Muscle of leg (tissue), 11 donors: ENCODE data around the gene SIRT6. TPM values are rescaled to one million over a fixed set of nuclear protein-coding genes. Genes with fewer than 3 reads are reported as not detected.
"Not testable (repeated sequence)": the region's sequence is repeated elsewhere in the genome, so short reads cannot be mapped to it uniquely, and the experiment has no call there.

Experiments used
- DNase-seq: peaks from one replicate; pipeline ENCODE4 v3.0.0; 2013
- H3K27ac ChIP-seq: one replicate; pipeline ENCODE4 v1.5.1; 2013; ENCODE audit warnings: mild to moderate bottlenecking, low read length, control low read depth
- H3K27me3 ChIP-seq: one replicate; pipeline ENCODE4 v1.6.1; 2013; ENCODE audit warnings: low read length; ENCODE audit not compliant: control insufficient read depth, insufficient read depth
- H3K36me3 ChIP-seq: one replicate; pipeline ENCODE4 v1.6.1; 2013; ENCODE audit warnings: low read length; ENCODE audit not compliant: control insufficient read depth, insufficient read depth
- H3K4me1 ChIP-seq: one replicate; pipeline ENCODE4 v1.6.1; 2013; ENCODE audit warnings: low read length; ENCODE audit not compliant: control insufficient read depth, insufficient read depth
- H3K4me3 ChIP-seq: one replicate; pipeline ENCODE4 v1.5.1; 2013; ENCODE audit warnings: low read length, control low read depth
- H3K9me3 ChIP-seq: replicated peaks from 2 replicates; pipeline ENCODE4 v1.6.1; 2013; ENCODE audit warnings: low read depth, low read length; ENCODE audit not compliant: control insufficient read depth
- WGBS: methylation state at CpG from one replicate; pipeline ENCODE4 v1.1.5; 2013; ENCODE audit warnings: missing lambda C conversion rate; ENCODE audit not compliant: insufficient coverage; 5-methylcytosine and 5-hydroxymethylcytosine counted together
- polyA plus RNA-seq, 8 donors: library from polyadenylated mRNA; unstranded; fragments of 120-200 nt; gene quantifications; one replicate each; pipeline versions ENCODE4 v1.2.1 to v1.2.3, GENCODE V29; 2013; ENCODE audit warnings: inconsistent platforms in 1 of 8, low replicate concordance in 1 of 8; ENCODE audit not compliant: insufficient read length in 8 of 8, insufficient read depth in 1 of 8
- total RNA-seq: library from RNA; stranded (reverse); fragments of 120-200 nt; gene quantifications from one replicate; pipeline ENCODE4 v1.2.4, GENCODE V29; 2013

Gene SIRT6
- total and polyA plus RNA-seq, 9 donors, result 6.0 to 17.1 (median 12.1) TPM

DNA sequence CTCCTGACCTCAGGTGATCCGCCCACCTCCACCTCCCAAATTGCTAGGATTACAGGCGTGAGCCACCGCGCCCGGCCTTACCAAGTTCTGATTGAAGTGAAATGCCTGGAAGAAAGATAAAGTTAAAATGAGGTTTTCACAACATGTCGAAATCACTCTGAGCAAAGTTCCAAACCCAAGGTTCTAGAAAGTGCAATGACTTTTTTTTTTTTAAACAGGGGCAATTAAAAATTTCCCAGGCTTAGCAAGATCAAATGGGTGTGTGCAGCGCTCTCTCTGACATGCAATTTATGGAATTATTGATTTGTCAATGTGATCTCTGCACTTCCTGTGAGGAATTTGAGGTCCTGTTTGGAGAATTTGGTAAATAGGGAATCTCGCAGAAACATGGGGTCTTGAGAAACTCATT, 45.7 kb downstream of the SIRT6 start:
- H3K27ac ChIP-seq, result no peak overlapping the region
- H3K4me3 ChIP-seq, result no peak overlapping the region
- no peaks in the 10 kb centered on the region for H3K27me3 ChIP-seq
- no peaks in the 10 kb centered on the region for H3K36me3 ChIP-seq
- H3K9me3 ChIP-seq, result no peaks in the 10 kb centered on the region
- H3K4me1 ChIP-seq, result no peaks in the 10 kb centered on the region
- DNase-seq, result no peak
- WGBS, result 93% methylated on average over 2 of the region's 8 CpGs

- not testable (repeated sequence) for H3K27ac ChIP-seq, H3K27me3 ChIP-seq, DNase-seq, H3K4me1 ChIP-seq, H3K9me3 ChIP-seq, H3K4me3 ChIP-seq, H3K36me3 ChIP-seq
- WGBS, result 60% methylated on average over 1 of the region's 9 CpGs
These were observed 47.0 kb downstream of the SIRT6 start for GRCh38 chr19:4135386-4135785.

DNA sequence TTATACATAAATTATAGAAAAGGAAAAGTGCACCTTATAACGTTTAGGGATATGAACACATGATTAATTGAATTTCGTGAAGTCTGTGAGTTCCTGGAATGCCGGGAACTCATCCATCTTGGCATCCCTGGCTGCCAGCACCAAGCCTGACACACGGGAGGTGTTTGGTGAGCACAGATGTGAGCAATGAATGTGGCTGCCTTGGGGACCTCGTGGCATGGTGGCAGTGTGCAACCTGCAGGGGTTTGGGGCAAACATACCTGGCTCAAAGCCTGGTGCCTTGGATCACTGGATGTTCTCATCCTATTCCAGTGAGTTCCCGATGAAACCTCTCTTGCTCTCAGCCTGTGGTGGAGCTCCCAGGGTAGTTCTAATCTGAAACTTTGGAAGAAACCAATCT, 48.0 kb downstream of the SIRT6 start:
- Histone ChIP-seq H3K9me3 (no peaks in the 10 kb centered on the region), H3K27me3 (no peaks in the 10 kb centered on the region), H3K4me1 (peaks cover 6% of the 10 kb centered on the region), H3K4me3 (no peak overlapping the region), H3K36me3 (no peaks in the 10 kb centered on the region), H3K27ac (no peak overlapping the region)
- DNase-seq, result peak; percentile 36
- 40% methylated on average over 4 of the region's 6 CpGs for WGBS

DNA sequence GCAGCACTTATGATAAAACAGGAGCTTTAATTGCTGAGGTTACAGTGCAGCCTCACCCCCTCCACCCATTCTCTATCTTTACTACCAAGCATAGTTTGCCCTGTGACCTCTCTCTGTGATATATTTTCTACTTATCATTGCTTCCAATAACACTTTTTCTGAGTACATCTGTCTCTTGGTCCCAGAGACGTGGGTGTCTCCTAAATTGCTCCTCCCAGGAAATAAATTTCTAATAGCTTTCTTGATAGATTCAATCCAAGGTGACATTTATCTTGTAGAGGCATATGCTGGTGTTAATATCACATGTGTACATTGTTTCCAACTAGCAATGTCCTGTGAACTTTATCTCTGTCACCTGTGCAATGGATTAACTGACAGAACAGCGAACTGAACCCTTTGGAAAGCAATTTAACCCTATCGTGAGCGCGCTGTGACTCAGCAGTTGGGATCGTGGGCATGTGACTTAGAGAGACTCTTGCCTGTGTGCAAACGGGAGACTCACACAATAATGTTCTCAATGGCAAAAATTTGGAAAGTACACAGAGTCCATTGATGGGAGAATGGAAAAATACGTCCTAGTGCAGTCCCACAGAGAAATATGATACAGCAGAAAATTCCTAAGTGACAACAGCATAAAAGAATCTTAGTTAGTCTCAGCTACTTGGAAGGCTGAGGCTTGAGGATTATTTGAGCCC, 51.5 kb downstream of the SIRT6 start:
- H3K4me1 ChIP-seq, result peaks cover 6% of the 10 kb centered on the region
- peak; percentile 59 for DNase-seq
- H3K9me3 ChIP-seq, result no peaks in the 10 kb centered on the region
- H3K27ac ChIP-seq, result peak overlapping the region; percentile 13
- H3K27me3 ChIP-seq, result no peaks in the 10 kb centered on the region
- 53% methylated on average over 6 of the region's 8 CpGs for WGBS
- H3K4me3 ChIP-seq, result no peak overlapping the region
- no peaks in the 10 kb centered on the region for H3K36me3 ChIP-seq

- not testable (repeated sequence) for H3K27me3 ChIP-seq, H3K36me3 ChIP-seq, DNase-seq, H3K4me3 ChIP-seq, H3K27ac ChIP-seq, H3K9me3 ChIP-seq
- H3K4me1 ChIP-seq, result peaks cover 12% of the 10 kb centered on the region
- WGBS, result 100% methylated on average over 1 of the region's 7 CpGs
These were observed 53.3 kb downstream of the SIRT6 start for GRCh38 chr19:4129050-4129449.

GRCh38 chr19:4127322-4127721, 55.0 kb downstream of the SIRT6 start:
- H3K36me3 ChIP-seq, H3K27me3 ChIP-seq, H3K4me3 ChIP-seq, DNase-seq, H3K27ac ChIP-seq, H3K9me3 ChIP-seq: not testable (repeated sequence)
- H3K4me1 ChIP-seq, result peaks cover 21% of the 10 kb centered on the region
- 76% methylated on average over 4 of the region's 4 CpGs for WGBS

- H3K36me3 ChIP-seq, result peaks cover 3% of the 10 kb centered on the region
- H3K4me3 ChIP-seq, result peak overlapping the region; percentile 77
- WGBS, result no CpG with 5 or more reads among the region's 8 CpGs
These were observed 57.7 kb downstream of the SIRT6 start for GRCh38 chr19:4124638-4125037.

More at GRCh38 chr19:4124638-4125037, 57.7 kb downstream of the SIRT6 start:
- no peak for DNase-seq
- H3K4me1 ChIP-seq, result peaks cover 16% of the 10 kb centered on the region
- H3K9me3 ChIP-seq, result no peaks in the 10 kb centered on the region
- no peak overlapping the region for H3K27ac ChIP-seq
- H3K27me3 ChIP-seq, result no peaks in the 10 kb centered on the region

Other genes starting within 250 kb of the SIRT6 start
- 168 TPM for gene NMRK2, start 249.5 kb downstream of the SIRT6 start, total RNA-seq
- 100 to 1,000 TPM; 146 to 369 (median 300) TPM for gene NMRK2, start 249.5 kb downstream of the SIRT6 start, polyA plus RNA-seq
- 51.2 TPM for gene DAPK3, start 211.5 kb downstream of the SIRT6 start, total RNA-seq
- 10 to 100 TPM; 69.6 to 88.5 (median 80.0) TPM for gene DAPK3, start 211.5 kb downstream of the SIRT6 start, polyA plus RNA-seq
- gene EEF2, start 197.1 kb downstream of the SIRT6 start, total RNA-seq, result 3,013 TPM
- gene EEF2, start 197.1 kb downstream of the SIRT6 start, polyA plus RNA-seq, result 1,000 to 10,000 TPM; 2,533 to 3,060 (median 2,684) TPM
- gene PIAS4, start 174.8 kb downstream of the SIRT6 start, total RNA-seq, result 18.1 TPM
- gene PIAS4, start 174.8 kb downstream of the SIRT6 start, polyA plus RNA-seq, result 10 to 100 TPM; 14.7 to 26.2 (median 23.8) TPM
- gene ZBTB7A, start 115.7 kb downstream of the SIRT6 start, total RNA-seq, result 4.2 TPM
- gene ZBTB7A, start 115.7 kb downstream of the SIRT6 start, polyA plus RNA-seq, result 10 to 100 TPM in 1 of 8 donors, 1 to 10 TPM in 7; 6.8 to 10.9 (median 8.5) TPM
- gene MAP2K2, start 58.4 kb downstream of the SIRT6 start, total RNA-seq, result 97.0 TPM
- 100 to 1,000 TPM; 104 to 137 (median 118) TPM for gene MAP2K2, start 58.4 kb downstream of the SIRT6 start, polyA plus RNA-seq
- not detected for gene CREB3L3, start 28.9 kb downstream of the SIRT6 start, total RNA-seq
- 1 to 10 TPM in 1 of 8 donors, under 1 TPM in 2, not detected in 5; 0.16 to 5.8 (median 0.99) TPM for gene CREB3L3, start 28.9 kb downstream of the SIRT6 start, polyA plus RNA-seq
- gene ANKRD24, start 126 bp upstream of the SIRT6 start, total RNA-seq, result 0.58 TPM
- gene ANKRD24, start 126 bp upstream of the SIRT6 start, polyA plus RNA-seq, result 1 to 10 TPM in 5 of 8 donors, under 1 TPM in 3; 0.79 to 2.5 (median 1.1) TPM
- gene EBI3, start 47.0 kb upstream of the SIRT6 start, total RNA-seq, result 0.53 TPM
- gene EBI3, start 47.0 kb upstream of the SIRT6 start, polyA plus RNA-seq, result 1 to 10 TPM in 2 of 8 donors, under 1 TPM in 6; 0.52 to 1.7 (median 0.76) TPM
- 15.0 TPM for gene YJU2, start 64.5 kb upstream of the SIRT6 start, total RNA-seq
- gene YJU2, start 64.5 kb upstream of the SIRT6 start, polyA plus RNA-seq, result 10 to 100 TPM; 14.2 to 16.0 (median 15.1) TPM
- 40.1 TPM for gene SHD, start 96.7 kb upstream of the SIRT6 start, total RNA-seq
- 100 to 1,000 TPM in 4 of 8 donors, 10 to 100 TPM in 4; 89.5 to 139 (median 97.6) TPM for gene SHD, start 96.7 kb upstream of the SIRT6 start, polyA plus RNA-seq
- 0.71 TPM for gene TMIGD2, start 119.8 kb upstream of the SIRT6 start, total RNA-seq
- gene TMIGD2, start 119.8 kb upstream of the SIRT6 start, polyA plus RNA-seq, result under 1 TPM; 0.21 to 0.94 (median 0.47) TPM
- 0.71 TPM for gene FSD1, start 122.0 kb upstream of the SIRT6 start, total RNA-seq
- gene FSD1, start 122.0 kb upstream of the SIRT6 start, polyA plus RNA-seq, result 1 to 10 TPM in 7 of 8 donors, under 1 TPM in 1; 0.99 to 3.2 (median 2.4) TPM
- 4.8 TPM for gene STAP2, start 156.3 kb upstream of the SIRT6 start, total RNA-seq
- 10 to 100 TPM in 1 of 8 donors, 1 to 10 TPM in 7; 3.9 to 10.8 (median 5.4) TPM for gene STAP2, start 156.3 kb upstream of the SIRT6 start, polyA plus RNA-seq
- gene MPND, start 161.0 kb upstream of the SIRT6 start, total RNA-seq, result 4.8 TPM
- 10 to 100 TPM; 14.0 to 19.4 (median 16.3) TPM for gene MPND, start 161.0 kb upstream of the SIRT6 start, polyA plus RNA-seq
- gene SH3GL1, start 218.0 kb upstream of the SIRT6 start, total RNA-seq, result 29.1 TPM
- 10 to 100 TPM; 54.9 to 77.9 (median 69.8) TPM for gene SH3GL1, start 218.0 kb upstream of the SIRT6 start, polyA plus RNA-seq
- gene CHAF1A, start 220.1 kb upstream of the SIRT6 start, total RNA-seq, result 7.6 TPM
- 10 to 100 TPM; 10.4 to 19.3 (median 13.6) TPM for gene CHAF1A, start 220.1 kb upstream of the SIRT6 start, polyA plus RNA-seq